HL-60 (cell line): ENCODE results near the gene MEIOSIN.

ENCODE experiments used
- DNase-seq, 2 experiments: peaks; one replicate each; pipeline ENCODE4 v3.0.0-alpha.2; 2010 to 2020; ENCODE audit warnings: low read depth in 1 of 2, low spot score in 1 of 2
- H3K27ac ChIP-seq: fragments of 250-450 bp; sonication (Bioruptor Pico); replicated peaks from 2 replicates; pipeline ENCODE4 v1.5.1; 2020; ENCODE audit warnings: mild to moderate bottlenecking, moderate library complexity
- H3K27me3 ChIP-seq: fragments of 250-450 bp; sonication (Bioruptor Pico); 2 replicates; pipeline ENCODE4 v1.5.1; 2021; ENCODE audit warnings: mild to moderate bottlenecking, moderate library complexity; ENCODE audit not compliant: insufficient read depth, poor library complexity, severe bottlenecking
- H3K4me3 ChIP-seq: replicated peaks from 2 replicates; pipeline ENCODE4 v1.5.1; 2011; ENCODE audit warnings: mild to moderate bottlenecking, control low read depth, low read length; ENCODE audit not compliant: insufficient read depth
- GABPA ChIP-seq: IDR thresholded peaks from 2 replicates; pipeline ENCODE4 v1.6.1; 2012; ENCODE audit warnings: low read depth
- POLR2AphosphoS5 ChIP-seq: IDR thresholded peaks from 2 replicates; pipeline ENCODE4 v1.6.1; 2012; ENCODE audit warnings: low read depth
- SPI1 ChIP-seq: IDR thresholded peaks from 2 replicates; pipeline ENCODE4 v1.6.1; 2012; ENCODE audit warnings: low read depth, mild to moderate bottlenecking, borderline replicate concordance
- TF ChIP-seq, protein P1 (sequence below): IDR thresholded peaks from one replicate; pipeline ENCODE4 v1.5.1; 2011; ENCODE audit warnings: low read length, control low read depth, inconsistent platforms; ENCODE audit not compliant: insufficient read depth
- TF ChIP-seq, protein P2 (sequence below): IDR thresholded peaks from 2 replicates; pipeline ENCODE4 v1.6.1; 2012; ENCODE audit warnings: low read depth; ENCODE audit not compliant: insufficient replicate concordance

Gene MEIOSIN

DNA sequence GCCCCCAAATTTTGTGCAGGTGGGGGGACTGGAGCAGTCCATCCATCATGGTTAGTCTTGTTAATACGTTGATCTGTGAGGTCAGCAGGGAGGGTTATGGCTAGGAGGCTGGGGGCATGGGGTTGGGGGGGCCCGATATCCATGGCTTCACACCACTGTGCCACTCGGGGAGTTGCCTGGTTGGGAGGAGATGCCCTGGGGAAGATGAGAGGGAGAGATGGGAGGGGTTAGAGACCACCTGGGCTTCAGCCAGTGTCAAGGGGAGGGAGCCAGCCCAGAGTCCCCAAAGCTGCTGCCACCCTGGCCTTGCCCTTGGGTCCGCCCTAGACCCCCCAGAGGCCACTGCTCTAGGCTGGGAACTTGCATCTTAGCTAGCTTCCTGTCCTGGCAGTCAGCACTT is 50.9 kb downstream of the MEIOSIN start:
- Histone ChIP-seq H3K4me3 (no peak overlapping the region), H3K27me3 (peaks cover 83% of the 10 kb centered on the region), H3K27ac (no peak overlapping the region)
- DNase-seq, result no peak
- TF ChIP-seq, protein P1, sequence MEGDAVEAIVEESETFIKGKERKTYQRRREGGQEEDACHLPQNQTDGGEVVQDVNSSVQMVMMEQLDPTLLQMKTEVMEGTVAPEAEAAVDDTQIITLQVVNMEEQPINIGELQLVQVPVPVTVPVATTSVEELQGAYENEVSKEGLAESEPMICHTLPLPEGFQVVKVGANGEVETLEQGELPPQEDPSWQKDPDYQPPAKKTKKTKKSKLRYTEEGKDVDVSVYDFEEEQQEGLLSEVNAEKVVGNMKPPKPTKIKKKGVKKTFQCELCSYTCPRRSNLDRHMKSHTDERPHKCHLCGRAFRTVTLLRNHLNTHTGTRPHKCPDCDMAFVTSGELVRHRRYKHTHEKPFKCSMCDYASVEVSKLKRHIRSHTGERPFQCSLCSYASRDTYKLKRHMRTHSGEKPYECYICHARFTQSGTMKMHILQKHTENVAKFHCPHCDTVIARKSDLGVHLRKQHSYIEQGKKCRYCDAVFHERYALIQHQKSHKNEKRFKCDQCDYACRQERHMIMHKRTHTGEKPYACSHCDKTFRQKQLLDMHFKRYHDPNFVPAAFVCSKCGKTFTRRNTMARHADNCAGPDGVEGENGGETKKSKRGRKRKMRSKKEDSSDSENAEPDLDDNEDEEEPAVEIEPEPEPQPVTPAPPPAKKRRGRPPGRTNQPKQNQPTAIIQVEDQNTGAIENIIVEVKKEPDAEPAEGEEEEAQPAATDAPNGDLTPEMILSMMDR, result no peak
- TF ChIP-seq POLR2AphosphoS5 (no peak), GABPA (no peak), SPI1 (no peak)
- TF ChIP-seq, protein P2, sequence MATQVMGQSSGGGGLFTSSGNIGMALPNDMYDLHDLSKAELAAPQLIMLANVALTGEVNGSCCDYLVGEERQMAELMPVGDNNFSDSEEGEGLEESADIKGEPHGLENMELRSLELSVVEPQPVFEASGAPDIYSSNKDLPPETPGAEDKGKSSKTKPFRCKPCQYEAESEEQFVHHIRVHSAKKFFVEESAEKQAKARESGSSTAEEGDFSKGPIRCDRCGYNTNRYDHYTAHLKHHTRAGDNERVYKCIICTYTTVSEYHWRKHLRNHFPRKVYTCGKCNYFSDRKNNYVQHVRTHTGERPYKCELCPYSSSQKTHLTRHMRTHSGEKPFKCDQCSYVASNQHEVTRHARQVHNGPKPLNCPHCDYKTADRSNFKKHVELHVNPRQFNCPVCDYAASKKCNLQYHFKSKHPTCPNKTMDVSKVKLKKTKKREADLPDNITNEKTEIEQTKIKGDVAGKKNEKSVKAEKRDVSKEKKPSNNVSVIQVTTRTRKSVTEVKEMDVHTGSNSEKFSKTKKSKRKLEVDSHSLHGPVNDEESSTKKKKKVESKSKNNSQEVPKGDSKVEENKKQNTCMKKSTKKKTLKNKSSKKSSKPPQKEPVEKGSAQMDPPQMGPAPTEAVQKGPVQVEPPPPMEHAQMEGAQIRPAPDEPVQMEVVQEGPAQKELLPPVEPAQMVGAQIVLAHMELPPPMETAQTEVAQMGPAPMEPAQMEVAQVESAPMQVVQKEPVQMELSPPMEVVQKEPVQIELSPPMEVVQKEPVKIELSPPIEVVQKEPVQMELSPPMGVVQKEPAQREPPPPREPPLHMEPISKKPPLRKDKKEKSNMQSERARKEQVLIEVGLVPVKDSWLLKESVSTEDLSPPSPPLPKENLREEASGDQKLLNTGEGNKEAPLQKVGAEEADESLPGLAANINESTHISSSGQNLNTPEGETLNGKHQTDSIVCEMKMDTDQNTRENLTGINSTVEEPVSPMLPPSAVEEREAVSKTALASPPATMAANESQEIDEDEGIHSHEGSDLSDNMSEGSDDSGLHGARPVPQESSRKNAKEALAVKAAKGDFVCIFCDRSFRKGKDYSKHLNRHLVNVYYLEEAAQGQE, result no peak

DNA sequence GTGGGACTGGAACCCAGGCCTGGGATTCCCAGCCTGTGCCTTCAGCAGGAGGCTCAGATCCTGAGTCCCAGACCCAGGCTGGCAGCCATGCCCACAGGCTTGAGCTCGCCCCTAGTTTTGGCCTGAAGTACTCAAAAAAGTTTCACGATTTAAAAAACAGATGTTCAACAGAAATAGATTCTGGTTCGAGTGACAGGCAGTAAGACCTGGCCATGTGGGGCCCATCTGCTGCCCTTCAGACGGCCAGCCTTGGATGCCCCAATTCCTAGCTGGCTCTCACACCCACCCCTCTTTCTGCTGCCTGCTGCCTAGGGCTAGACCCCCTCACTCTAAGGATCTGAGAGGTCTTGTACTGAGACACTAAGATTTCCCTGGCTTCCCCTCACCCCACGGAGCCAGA is 51.9 kb downstream of the MEIOSIN start:
- TF ChIP-seq, protein P2, result no peak
- TF ChIP-seq, protein P1, result no peak
- TF ChIP-seq POLR2AphosphoS5 (no peak), GABPA (no peak), SPI1 (no peak)
- Histone ChIP-seq H3K4me3 (no peak overlapping the region), H3K27me3 (peaks cover 87% of the 10 kb centered on the region), H3K27ac (no peak overlapping the region)
- no peak for DNase-seq

DNA sequence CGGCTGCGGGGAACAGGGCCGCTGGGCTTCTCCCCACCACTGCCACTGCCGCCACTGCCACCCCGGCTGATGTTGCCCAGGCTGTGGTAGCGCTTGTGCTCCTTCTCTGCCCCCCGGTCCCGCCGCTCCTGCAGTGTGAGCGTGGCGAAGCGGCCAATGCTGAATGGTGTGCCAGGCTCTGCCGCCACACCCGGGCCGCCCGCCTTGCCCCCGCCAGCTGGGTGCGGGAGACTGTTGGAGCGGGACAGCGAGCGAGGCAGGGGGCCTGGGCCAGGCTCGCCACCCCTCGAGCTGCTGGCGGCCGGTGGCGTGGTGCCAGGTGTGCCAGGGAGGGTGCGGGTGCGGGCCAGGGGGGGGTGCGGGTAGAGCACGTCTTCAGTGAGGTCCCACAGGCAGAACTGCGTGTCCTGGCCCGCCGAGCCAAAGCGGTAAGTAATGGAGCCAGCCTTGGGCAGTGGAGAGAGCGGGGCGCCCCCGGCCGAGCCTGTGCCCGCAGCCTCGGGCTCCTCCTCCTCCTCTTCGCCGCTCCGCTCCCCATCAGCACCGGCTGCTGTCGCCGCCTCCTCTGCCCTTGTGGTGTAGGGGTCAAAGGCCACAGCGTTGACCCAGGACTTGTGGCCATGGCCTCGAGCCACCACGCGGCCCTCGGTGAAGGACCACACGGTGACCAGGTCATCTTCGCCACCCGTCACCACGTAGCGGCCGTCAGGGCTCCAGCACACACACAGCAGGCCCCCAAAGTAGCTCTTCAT is 52.7 kb downstream of the MEIOSIN start:
- Histone ChIP-seq H3K4me3 (no peak overlapping the region), H3K27me3 (peaks cover 83% of the 10 kb centered on the region), H3K27ac (no peak overlapping the region)
- DNase-seq, result no peak
- TF ChIP-seq, protein P2, result no peak
- TF ChIP-seq SPI1 (no peak), GABPA (no peak), POLR2AphosphoS5 (no peak)
- TF ChIP-seq, protein P1, result no peak
